ENCODE measurements around the gene PTPRT. TPM values are rescaled to one million over a fixed set of nuclear protein-coding genes. Genes with fewer than 3 reads are reported as not detected.

Gene PTPRT
- total and polyA plus RNA-seq, 2 of the 4 experiments (the other 2 are of a cell fraction), result not detected

GRCh38 chr20:43202100-43202499, 12.4 kb upstream of the PTPRT start:
- dilution Hi-C loops (cut with HindIII; ENCODE audit: low sequenced_read_pairs, unreplicated experiment), result no loop called here
- no peak overlapping the region for H2AK9ac ChIP-seq (replicated peaks; ENCODE audit: low read depth, low read length, poor library complexity)

More at GRCh38 chr20:43202100-43202499, 12.4 kb upstream of the PTPRT start:
- Histone ChIP-seq H3K14ac (replicated peaks; ENCODE audit: low read depth, low read length) (no peak overlapping the region), H3K23ac (ENCODE audit: low read depth, low read length) (no peak overlapping the region), H3K9ac (ENCODE audit: low read depth, low read length) (no peak overlapping the region), H3K18ac (ENCODE audit: low read depth, low read length) (no peak overlapping the region), H3K4ac (ENCODE audit: low read depth, low read length) (no peak overlapping the region), H3K9me1 (ENCODE audit: insufficient read depth, low read length) (no peaks in the 10 kb centered on the region), H3K4me1 (ENCODE audit: control insufficient read depth, insufficient read depth, low read length) (no peaks in the 10 kb centered on the region), H3K9me3 (ENCODE audit: control insufficient read depth, insufficient read depth, low read length) (no peaks in the 10 kb centered on the region), H2AFZ (replicated peaks; ENCODE audit: low read length, poor library complexity) (no peak overlapping the region), H2BK120ac (ENCODE audit: low read depth, low read length) (no peak overlapping the region), H3K4me3 (ENCODE audit: insufficient read depth, low read depth, low read length) (no peak overlapping the region), H3K27me3 (ENCODE audit: control insufficient read depth, insufficient read depth, low read length) (no peaks in the 10 kb centered on the region), H3K4me2 (ENCODE audit: low read depth, low read length) (no peak overlapping the region), H3K56ac (ENCODE audit: extremely low read depth, insufficient read depth, low read length) (no peak overlapping the region), H2BK5ac (ENCODE audit: low read depth, low read length, poor library complexity, severe bottlenecking) (no peak overlapping the region), H4K20me1 (ENCODE audit: insufficient read depth, low read length) (no peaks in the 10 kb centered on the region), H4K8ac (ENCODE audit: low read depth in 2 of 2, low read length in 2 of 2) (no peak overlapping the region), H2AK5ac (ENCODE audit: low read depth, low read length) (no peak overlapping the region), H3K27ac (ENCODE audit: insufficient read depth, low read length) (no peak overlapping the region), H2BK20ac (ENCODE audit: low read depth, low read length) (no peak overlapping the region), H4K5ac (ENCODE audit: low read depth, low read length) (no peak overlapping the region), H4K91ac (ENCODE audit: insufficient read depth, low read depth, low read length) (no peak overlapping the region), H2BK15ac (ENCODE audit: low read depth, low read length) (no peak overlapping the region), H3K79me1 (ENCODE audit: low read depth in 1 of 2, low read length in 2 of 2) (no peaks in the 10 kb centered on the region), H3K36me3 (ENCODE audit: control insufficient read depth, insufficient read depth, low read length) (no peaks in the 10 kb centered on the region)
- BruUV-seq (replicated peaks), result no TSS peak
- intact Hi-C loops (cut with micrococcal nuclease), result no loop called here
- TF ChIP-seq MXI1 (IDR thresholded peaks at IDR 0.05; ENCODE audit: borderline replicate concordance, low read depth, low read length), result no peak
- TF ChIP-seq FOS (IDR thresholded peaks at IDR 0.05; ENCODE audit: low read depth, low read length), result no peak
- TF ChIP-seq USF2 (IDR thresholded peaks at IDR 0.05; ENCODE audit: low read depth, low read length), result no peak
- TF ChIP-seq SMC3 (IDR thresholded peaks at IDR 0.05; ENCODE audit: low read depth, low read length), result no peak
- TF ChIP-seq RFX5 (IDR thresholded peaks at IDR 0.05; ENCODE audit: low read depth, low read length), result no peak
- TF ChIP-seq CHD1 (IDR thresholded peaks at IDR 0.05; ENCODE audit: low read depth, low read length), result no peak
- TF ChIP-seq CEBPB (IDR thresholded peaks at IDR 0.05; ENCODE audit: low read depth, low read length), result no peak
- TF ChIP-seq RCOR1 (IDR thresholded peaks at IDR 0.05; ENCODE audit: insufficient replicate concordance, low read length), result no peak
- TF ChIP-seq MAZ (IDR thresholded peaks at IDR 0.05; ENCODE audit: borderline replicate concordance, low read depth, low read length), result no peak
- no peak for TF ChIP-seq POLR2A (IDR thresholded peaks at IDR 0.05; ENCODE audit: low read depth, low read length)
- TF ChIP-seq RAD21 (IDR thresholded peaks at IDR 0.05; ENCODE audit: low read length), result no peak
- TF ChIP-seq BHLHE40 (IDR thresholded peaks at IDR 0.05; ENCODE audit: low read depth, low read length), result no peak
- TF ChIP-seq NFE2L2 (IDR thresholded peaks at IDR 0.05; ENCODE audit: low read depth, low read length), result no peak
- ChIA-PET CTCF (no interaction called here), POLR2A (ENCODE audit: unreplicated experiment) (no interaction called here)
- WGBS, 2 experiments (ENCODE audit: extremely low coverage in 2 of 2, insufficient read length in 1 of 2), result no CpG with 5 or more reads among the region's 6 CpGs
- in situ Hi-C loops (cut with MboI; ENCODE audit: low sequenced_read_pairs), result no loop called here
- ATAC-seq (ENCODE audit: low read depth) (no peak), DNase-seq (no peak)

Data from IMR-90 (cell line).